A172 (cell line): ENCODE data around the gene MAP1LC3B2. TPM values are rescaled to one million over a fixed set of nuclear protein-coding genes. Genes with fewer than 3 reads are reported as not detected.
A peak's percentile ranks its signal among the peaks of the same experiment; 100 is the strongest.
"Not testable (repeated sequence)": the region's sequence is repeated elsewhere in the genome, so short reads cannot be mapped to it uniquely, and the experiment has no call there.

Source experiments
- DNase-seq: peaks from one replicate; pipeline ENCODE4 v3.0.0-alpha.2; 2015; ENCODE audit warnings: low spot score
- total RNA-seq: library from RNA; depleted of rRNA; stranded (reverse); fragments of >200 nt; shearing (Covaris generic); gene quantifications from 2 replicates; pipeline ENCODE4 v1.2.3, GENCODE V29; 2014

The MAP1LC3B2 gene
- total RNA-seq, 1 experiment from 2014 or later: 1.8 TPM

GRCh38 chr12:116558280-116559161 lies 660 bp upstream of the MAP1LC3B2 start:
- DNase-seq: no peak

GRCh38 chr12:116561181-116561821 lies 2.1 kb downstream of the MAP1LC3B2 start:
- DNase-seq: no peak

- DNase-seq: no peak
These were observed 2.9 kb downstream of the MAP1LC3B2 start for GRCh38 chr12:116562090-116562489.

- DNase-seq: no peak
These were observed 4.1 kb downstream of the MAP1LC3B2 start for GRCh38 chr12:116563262-116563661.

GRCh38 chr12:116564080-116564479 lies 4.9 kb downstream of the MAP1LC3B2 start:
- DNase-seq: no peak

- not testable (repeated sequence) for DNase-seq
These were observed 6.0 kb downstream of the MAP1LC3B2 start for GRCh38 chr12:116565221-116565620.

- DNase-seq: no peak
These were observed 6.8 kb downstream of the MAP1LC3B2 start for GRCh38 chr12:116565963-116566362.

GRCh38 chr12:116568203-116568602 lies 9.0 kb downstream of the MAP1LC3B2 start:
- DNase-seq: no peak

GRCh38 chr12:116571089-116571488 lies 11.9 kb downstream of the MAP1LC3B2 start:
- DNase-seq: no peak

GRCh38 chr12:116573776-116574175 lies 14.6 kb downstream of the MAP1LC3B2 start:
- DNase-seq: no peak

GRCh38 chr12:116575754-116576153 lies 16.6 kb downstream of the MAP1LC3B2 start:
- DNase-seq: not testable (repeated sequence)

- no peak for DNase-seq
These were observed 18.0 kb downstream of the MAP1LC3B2 start for GRCh38 chr12:116577154-116577561.

GRCh38 chr12:116578051-116578450 lies 18.9 kb downstream of the MAP1LC3B2 start:
- no peak for DNase-seq

GRCh38 chr12:116582610-116583009 lies 23.4 kb downstream of the MAP1LC3B2 start:
- no peak for DNase-seq

GRCh38 chr12:116583129-116583694 lies 24.0 kb downstream of the MAP1LC3B2 start:
- DNase-seq: no peak

- no peak for DNase-seq
These were observed 28.1 kb downstream of the MAP1LC3B2 start for GRCh38 chr12:116587270-116587669.

GRCh38 chr12:116588390-116589028 lies 29.3 kb downstream of the MAP1LC3B2 start:
- DNase-seq: no peak

GRCh38 chr12:116589581-116589980 lies 30.4 kb downstream of the MAP1LC3B2 start:
- DNase-seq: no peak

GRCh38 chr12:116590561-116590960 lies 31.4 kb downstream of the MAP1LC3B2 start:
- DNase-seq: peak; percentile 68

- DNase-seq: no peak
These were observed 32.9 kb downstream of the MAP1LC3B2 start for GRCh38 chr12:116591855-116592637.

GRCh38 chr12:116592731-116593130 lies 33.5 kb downstream of the MAP1LC3B2 start:
- DNase-seq: no peak
